ENCODE results near the gene ASPN.

Gene ASPN

DNA sequence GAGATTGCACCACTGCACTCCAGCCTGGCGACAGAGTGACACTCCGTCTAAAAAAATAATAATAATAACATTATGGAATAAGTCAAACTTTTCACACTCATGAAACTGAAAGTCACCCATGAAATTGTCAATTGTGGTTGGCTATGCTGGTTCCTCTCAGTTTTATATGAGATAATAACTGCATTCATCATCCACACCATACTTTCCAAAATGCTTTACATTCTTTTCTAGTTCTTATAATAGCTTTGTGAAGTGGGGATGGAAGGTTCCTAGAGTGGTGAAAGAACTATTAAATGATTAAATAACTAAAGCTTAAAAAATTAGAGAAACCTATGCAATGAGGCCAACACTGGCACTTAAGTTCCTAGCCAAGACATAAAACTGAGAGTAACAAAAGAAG lies 12.6 kb upstream of the ASPN start:
- H3K4me3 ChIP-seq (ENCODE audit: low read depth, low read length): no peak overlapping the region
- no peaks in the 10 kb centered on the region for H3K4me1 ChIP-seq
- H3K27ac ChIP-seq: no peak overlapping the region
- no peak overlapping the region for H2AFZ ChIP-seq
- TF ChIP-seq, protein P1, sequence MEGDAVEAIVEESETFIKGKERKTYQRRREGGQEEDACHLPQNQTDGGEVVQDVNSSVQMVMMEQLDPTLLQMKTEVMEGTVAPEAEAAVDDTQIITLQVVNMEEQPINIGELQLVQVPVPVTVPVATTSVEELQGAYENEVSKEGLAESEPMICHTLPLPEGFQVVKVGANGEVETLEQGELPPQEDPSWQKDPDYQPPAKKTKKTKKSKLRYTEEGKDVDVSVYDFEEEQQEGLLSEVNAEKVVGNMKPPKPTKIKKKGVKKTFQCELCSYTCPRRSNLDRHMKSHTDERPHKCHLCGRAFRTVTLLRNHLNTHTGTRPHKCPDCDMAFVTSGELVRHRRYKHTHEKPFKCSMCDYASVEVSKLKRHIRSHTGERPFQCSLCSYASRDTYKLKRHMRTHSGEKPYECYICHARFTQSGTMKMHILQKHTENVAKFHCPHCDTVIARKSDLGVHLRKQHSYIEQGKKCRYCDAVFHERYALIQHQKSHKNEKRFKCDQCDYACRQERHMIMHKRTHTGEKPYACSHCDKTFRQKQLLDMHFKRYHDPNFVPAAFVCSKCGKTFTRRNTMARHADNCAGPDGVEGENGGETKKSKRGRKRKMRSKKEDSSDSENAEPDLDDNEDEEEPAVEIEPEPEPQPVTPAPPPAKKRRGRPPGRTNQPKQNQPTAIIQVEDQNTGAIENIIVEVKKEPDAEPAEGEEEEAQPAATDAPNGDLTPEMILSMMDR (IDR thresholded peaks at IDR 0.05): no peak
- no peak overlapping the region for H3K4me2 ChIP-seq (ENCODE audit: low read length)
- no peak overlapping the region for H3K9ac ChIP-seq
- no peaks in the 10 kb centered on the region for H3K36me3 ChIP-seq (ENCODE audit: control insufficient read depth, insufficient read depth, low read length)
- no peaks in the 10 kb centered on the region for H3K9me3 ChIP-seq (ENCODE audit: control insufficient read depth, low read length)
- no peaks in the 10 kb centered on the region for H3K27me3 ChIP-seq (ENCODE audit: control insufficient read depth, insufficient read depth, low read length)
- H3K79me2 ChIP-seq: no peaks in the 10 kb centered on the region

DNA sequence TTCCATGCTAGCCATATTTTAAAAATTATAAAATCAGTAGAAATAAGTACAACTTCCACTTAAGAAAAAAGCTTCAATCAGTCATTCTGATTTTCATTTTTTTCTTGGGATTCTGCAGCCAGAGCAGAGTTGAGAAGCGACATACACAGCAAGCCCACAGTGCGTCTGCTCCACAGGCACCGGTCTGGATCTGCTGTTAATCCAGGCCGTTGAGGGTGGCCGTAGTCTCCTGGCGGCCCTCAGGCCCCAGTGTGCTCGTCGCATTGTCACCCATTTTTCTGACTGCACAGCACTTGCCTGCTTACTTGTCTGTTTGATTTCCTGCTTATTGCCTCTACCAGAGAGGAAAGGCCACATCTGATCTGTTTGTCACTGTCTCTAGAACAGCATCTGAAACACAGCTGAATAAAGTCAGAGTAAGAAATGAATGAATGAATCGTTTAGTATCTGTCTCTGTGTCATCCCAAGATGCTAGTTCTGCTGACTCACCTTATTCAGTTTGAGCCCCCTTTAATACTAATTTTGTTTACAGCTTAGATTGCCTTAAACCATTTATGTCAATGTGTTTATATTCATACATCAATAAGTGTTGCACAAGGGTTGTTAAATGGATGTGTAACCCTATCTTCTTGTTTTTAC lies 11.6 kb upstream of the ASPN start:
- Histone ChIP-seq H2AFZ (no peak overlapping the region), H3K4me3 (ENCODE audit: low read depth, low read length) (no peak overlapping the region), H3K9ac (no peak overlapping the region), H3K4me1 (no peaks in the 10 kb centered on the region), H3K27ac (no peak overlapping the region), H3K27me3 (ENCODE audit: control insufficient read depth, insufficient read depth, low read length) (no peaks in the 10 kb centered on the region), H3K4me2 (ENCODE audit: low read length) (no peak overlapping the region), H3K79me2 (no peaks in the 10 kb centered on the region), H3K36me3 (ENCODE audit: control insufficient read depth, insufficient read depth, low read length) (no peaks in the 10 kb centered on the region), H3K9me3 (ENCODE audit: control insufficient read depth, low read length) (no peaks in the 10 kb centered on the region)
- TF ChIP-seq, protein P1 (IDR thresholded peaks at IDR 0.05): no peak

DNA sequence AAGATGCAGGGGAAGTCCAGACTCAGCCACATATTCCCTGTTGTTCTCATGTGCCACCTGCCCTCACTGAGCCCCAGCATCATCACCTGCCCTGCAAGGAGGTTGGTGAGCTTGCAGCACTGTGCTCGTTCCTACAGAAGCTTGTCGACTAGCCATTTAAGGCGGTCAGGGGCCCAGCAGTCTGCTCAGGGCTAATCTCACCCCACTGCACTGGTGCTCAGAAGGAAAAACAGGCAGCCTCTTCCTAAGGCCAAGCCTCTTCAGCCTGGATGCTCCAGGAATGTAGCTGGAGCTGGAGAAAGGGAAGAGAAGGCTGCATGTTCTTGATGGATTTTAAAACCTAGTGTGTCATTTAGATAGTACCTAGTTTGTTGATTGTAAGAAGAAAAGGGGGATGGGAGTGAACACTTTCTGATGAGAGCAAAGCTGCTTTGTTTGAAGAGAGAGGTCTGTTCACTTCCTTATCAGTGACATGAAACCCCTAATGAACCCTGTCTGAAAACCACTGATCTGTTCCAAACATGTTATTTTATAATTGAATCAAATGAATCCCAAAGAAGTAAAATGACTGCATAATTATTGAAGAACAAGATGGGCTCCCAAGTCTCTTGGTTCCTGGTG lies 10.6 kb upstream of the ASPN start:
- H3K4me3 ChIP-seq (ENCODE audit: low read depth, low read length): no peak overlapping the region
- H3K27ac ChIP-seq: no peak overlapping the region
- H3K36me3 ChIP-seq (ENCODE audit: control insufficient read depth, insufficient read depth, low read length): no peaks in the 10 kb centered on the region
- H3K9ac ChIP-seq: no peak overlapping the region
- no peaks in the 10 kb centered on the region for H3K79me2 ChIP-seq
- no peaks in the 10 kb centered on the region for H3K4me1 ChIP-seq
- H3K4me2 ChIP-seq (ENCODE audit: low read length): no peak overlapping the region
- no peaks in the 10 kb centered on the region for H3K27me3 ChIP-seq (ENCODE audit: control insufficient read depth, insufficient read depth, low read length)
- TF ChIP-seq, protein P1 (IDR thresholded peaks at IDR 0.05): no peak
- no peak overlapping the region for H2AFZ ChIP-seq
- H3K9me3 ChIP-seq (ENCODE audit: control insufficient read depth, low read length): no peaks in the 10 kb centered on the region

DNA sequence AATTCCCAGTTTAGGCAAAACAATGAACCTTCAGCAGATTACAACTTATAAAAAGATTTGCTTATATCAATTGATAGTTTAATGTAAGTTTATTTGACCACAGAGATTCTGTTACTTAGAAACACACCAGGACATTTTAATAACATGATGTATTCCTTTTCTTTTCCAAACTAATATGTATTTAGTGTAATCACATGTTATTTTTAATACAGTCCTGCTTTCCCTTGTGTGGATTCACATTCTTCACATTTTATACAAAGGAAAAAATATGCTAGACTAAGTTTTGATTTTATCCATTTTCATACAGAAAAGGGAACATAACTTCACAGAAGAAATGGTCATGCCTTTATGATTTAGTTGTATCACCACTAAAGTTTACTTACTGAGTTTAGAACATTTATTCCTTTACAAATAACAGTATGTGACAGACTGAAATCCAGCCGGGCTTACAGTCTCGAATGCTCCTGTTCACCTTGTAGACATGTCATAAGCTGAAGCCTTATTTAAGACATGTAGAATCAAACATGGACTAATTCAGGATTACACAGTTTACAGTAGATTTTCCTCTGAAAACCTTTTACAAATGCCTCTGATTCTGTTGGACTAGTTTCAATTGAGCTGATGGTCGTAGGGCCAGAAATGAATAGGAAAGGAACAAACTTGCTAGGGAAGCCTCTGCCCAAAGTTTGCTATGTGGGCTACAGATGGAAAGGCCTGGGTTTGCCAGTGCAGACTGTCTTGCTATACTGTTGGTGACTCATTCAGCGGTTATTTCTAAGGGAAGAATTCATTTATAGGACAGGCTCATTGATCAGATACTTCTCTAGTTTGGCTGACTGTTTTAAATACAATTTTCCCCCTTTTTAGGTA lies 6.6 kb upstream of the ASPN start:
- H3K36me3 ChIP-seq (ENCODE audit: control insufficient read depth, insufficient read depth, low read length): no peaks in the 10 kb centered on the region
- H3K27ac ChIP-seq: no peak overlapping the region
- H3K9ac ChIP-seq: no peak overlapping the region
- TF ChIP-seq, protein P1 (IDR thresholded peaks at IDR 0.05): no peak
- H3K9me3 ChIP-seq (ENCODE audit: control insufficient read depth, low read length): no peaks in the 10 kb centered on the region
- no peak overlapping the region for H3K4me3 ChIP-seq (ENCODE audit: low read depth, low read length)
- H3K79me2 ChIP-seq: no peaks in the 10 kb centered on the region
- no peak overlapping the region for H2AFZ ChIP-seq
- H3K4me1 ChIP-seq: no peaks in the 10 kb centered on the region
- no peaks in the 10 kb centered on the region for H3K27me3 ChIP-seq (ENCODE audit: control insufficient read depth, insufficient read depth, low read length)
- H3K4me2 ChIP-seq (ENCODE audit: low read length): no peak overlapping the region
